BE2C (cell line): ENCODE data around the gene ADPGK.

ENCODE experiments used
- DNase-seq: peaks from one replicate; pipeline ENCODE4 v3.0.0-alpha.2; 2020
- H3K27me3 ChIP-seq: fragments of 250-450 bp; sonication (Bioruptor Pico); 2 replicates; pipeline ENCODE4 v1.5.1; 2020; ENCODE audit warnings: mild to moderate bottlenecking
- H3K36me3 ChIP-seq: fragments of 250-450 bp; sonication (Bioruptor Pico); 2 replicates; pipeline ENCODE4 v1.5.1; 2020; ENCODE audit warnings: mild to moderate bottlenecking
- H3K4me1 ChIP-seq: fragments of 250-450 bp; sonication (Bioruptor Pico); 2 replicates; pipeline ENCODE4 v1.5.1; 2020
- H3K4me3 ChIP-seq: 2 replicates; pipeline ENCODE4 v1.5.1; 2011; ENCODE audit warnings: low read depth, low read length
- H3K9me3 ChIP-seq: fragments of 250-450 bp; sonication (Bioruptor Pico); 2 replicates; pipeline ENCODE4 v1.5.1; 2020
- TF ChIP-seq, protein P1 (sequence below): IDR thresholded peaks from 2 replicates; pipeline ENCODE4 v1.5.1; 2012; ENCODE audit warnings: mild to moderate bottlenecking, low read depth, low read length

Gene ADPGK

DNA sequence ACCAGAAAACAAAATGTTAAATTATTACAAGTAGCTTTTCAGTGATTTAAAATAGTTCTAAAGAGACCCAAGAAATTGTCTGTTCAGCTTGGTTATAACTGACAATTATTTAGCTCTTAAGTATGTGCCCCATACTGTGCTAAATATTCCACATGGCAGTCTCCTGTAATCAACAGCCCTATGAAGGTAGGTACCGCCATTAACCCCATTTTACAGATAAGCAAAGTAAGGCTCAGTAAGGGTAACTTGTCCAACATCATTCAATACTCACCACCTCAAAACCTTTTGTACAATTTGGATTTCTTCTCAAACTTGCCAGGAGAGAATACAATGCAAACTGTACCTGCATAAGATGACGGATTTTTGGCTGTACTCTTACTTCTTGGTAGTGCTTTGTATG lies 33.9 kb downstream of the ADPGK start:
- no peak for DNase-seq
- no peak overlapping the region for H3K4me3 ChIP-seq
- no peaks in the 10 kb centered on the region for H3K27me3 ChIP-seq
- H3K9me3 ChIP-seq: no peaks in the 10 kb centered on the region
- peaks cover 20% of the 10 kb centered on the region for H3K36me3 ChIP-seq
- no peaks in the 10 kb centered on the region for H3K4me1 ChIP-seq
- TF ChIP-seq, protein P1, sequence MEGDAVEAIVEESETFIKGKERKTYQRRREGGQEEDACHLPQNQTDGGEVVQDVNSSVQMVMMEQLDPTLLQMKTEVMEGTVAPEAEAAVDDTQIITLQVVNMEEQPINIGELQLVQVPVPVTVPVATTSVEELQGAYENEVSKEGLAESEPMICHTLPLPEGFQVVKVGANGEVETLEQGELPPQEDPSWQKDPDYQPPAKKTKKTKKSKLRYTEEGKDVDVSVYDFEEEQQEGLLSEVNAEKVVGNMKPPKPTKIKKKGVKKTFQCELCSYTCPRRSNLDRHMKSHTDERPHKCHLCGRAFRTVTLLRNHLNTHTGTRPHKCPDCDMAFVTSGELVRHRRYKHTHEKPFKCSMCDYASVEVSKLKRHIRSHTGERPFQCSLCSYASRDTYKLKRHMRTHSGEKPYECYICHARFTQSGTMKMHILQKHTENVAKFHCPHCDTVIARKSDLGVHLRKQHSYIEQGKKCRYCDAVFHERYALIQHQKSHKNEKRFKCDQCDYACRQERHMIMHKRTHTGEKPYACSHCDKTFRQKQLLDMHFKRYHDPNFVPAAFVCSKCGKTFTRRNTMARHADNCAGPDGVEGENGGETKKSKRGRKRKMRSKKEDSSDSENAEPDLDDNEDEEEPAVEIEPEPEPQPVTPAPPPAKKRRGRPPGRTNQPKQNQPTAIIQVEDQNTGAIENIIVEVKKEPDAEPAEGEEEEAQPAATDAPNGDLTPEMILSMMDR: no peak

DNA sequence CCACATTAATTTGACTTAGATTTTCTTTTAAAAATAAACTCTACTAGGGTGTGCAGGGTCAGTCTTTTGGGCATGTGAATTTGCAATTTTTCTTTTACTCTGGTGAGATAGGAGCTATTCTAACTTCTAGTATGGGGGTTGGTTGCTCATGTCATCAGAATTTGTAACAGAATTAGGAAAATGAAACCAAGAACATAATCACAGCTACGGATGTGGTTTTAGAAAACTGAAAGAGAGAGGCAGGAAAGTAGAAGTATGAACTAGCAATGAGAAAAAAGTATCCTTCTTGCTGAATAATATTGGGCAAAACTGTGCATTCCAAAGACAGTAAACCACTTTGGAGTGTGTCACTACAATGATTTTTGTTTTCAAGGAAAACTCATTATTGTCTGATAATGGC lies 43.3 kb downstream of the ADPGK start:
- DNase-seq: no peak
- peaks cover 3% of the 10 kb centered on the region; the same call in 1 of the 2 replicates for H3K36me3 ChIP-seq

DNA sequence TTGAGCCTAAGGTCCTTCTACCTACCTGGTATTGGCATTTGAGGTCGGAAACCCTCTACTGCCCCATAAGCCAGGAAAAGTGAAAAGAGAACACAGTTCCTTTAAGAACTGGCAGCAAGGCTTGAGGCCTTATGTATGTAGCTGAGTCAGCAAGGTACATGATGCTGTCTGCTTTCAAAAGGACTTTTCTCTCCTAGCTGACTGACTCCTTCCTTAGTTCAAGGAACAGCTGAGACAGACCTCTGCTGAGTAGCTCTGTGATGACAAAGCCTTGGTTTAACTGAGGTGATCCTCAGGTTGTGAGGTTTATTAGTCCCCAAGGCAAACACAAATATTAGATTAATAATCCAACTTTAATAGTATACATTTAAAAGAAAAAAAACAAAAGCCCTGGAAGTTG lies 45.8 kb downstream of the ADPGK start:
- no peak for DNase-seq
- Histone ChIP-seq H3K27me3 (no peaks in the 10 kb centered on the region), H3K4me1 (peaks cover 6% of the 10 kb centered on the region), H3K9me3 (no peaks in the 10 kb centered on the region), H3K4me3 (no peak overlapping the region), H3K36me3 (peaks cover 3% of the 10 kb centered on the region; the same call in 1 of the 2 replicates)
- TF ChIP-seq, protein P1: no peak

More for the DNA sequence above, 43.3 kb downstream of the ADPGK start:
- Histone ChIP-seq H3K9me3 (no peaks in the 10 kb centered on the region), H3K4me1 (no peaks in the 10 kb centered on the region; the same call in 1 of the 2 replicates), H3K27me3 (no peaks in the 10 kb centered on the region), H3K4me3 (no peak overlapping the region)
- TF ChIP-seq, protein P1: no peak

DNA sequence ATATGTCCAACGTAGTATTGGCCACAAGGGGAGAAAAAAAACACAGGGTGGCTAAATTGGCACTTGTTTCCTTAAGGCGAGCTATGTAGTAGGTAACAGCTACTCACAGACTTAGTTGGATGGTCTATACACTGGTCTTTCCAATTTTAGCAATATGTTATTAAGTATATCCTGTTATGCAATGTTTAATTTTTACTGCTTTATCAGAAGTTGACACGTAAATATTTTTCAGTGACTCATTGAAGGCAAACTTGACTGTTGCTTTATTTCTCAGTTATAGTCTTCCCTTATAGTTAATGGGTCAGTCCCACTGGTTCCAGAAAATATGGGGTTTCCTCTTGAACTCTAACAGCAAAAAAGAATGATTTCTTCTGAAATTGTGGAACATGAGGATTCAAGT lies 46.5 kb downstream of the ADPGK start:
- H3K36me3 ChIP-seq: peaks cover 3% of the 10 kb centered on the region; the same call in 1 of the 2 replicates
- no peak for DNase-seq
- H3K9me3 ChIP-seq: no peaks in the 10 kb centered on the region
- no peaks in the 10 kb centered on the region for H3K27me3 ChIP-seq
- H3K4me3 ChIP-seq: no peak overlapping the region
- TF ChIP-seq, protein P1: no peak
- peaks cover 6% of the 10 kb centered on the region for H3K4me1 ChIP-seq

DNA sequence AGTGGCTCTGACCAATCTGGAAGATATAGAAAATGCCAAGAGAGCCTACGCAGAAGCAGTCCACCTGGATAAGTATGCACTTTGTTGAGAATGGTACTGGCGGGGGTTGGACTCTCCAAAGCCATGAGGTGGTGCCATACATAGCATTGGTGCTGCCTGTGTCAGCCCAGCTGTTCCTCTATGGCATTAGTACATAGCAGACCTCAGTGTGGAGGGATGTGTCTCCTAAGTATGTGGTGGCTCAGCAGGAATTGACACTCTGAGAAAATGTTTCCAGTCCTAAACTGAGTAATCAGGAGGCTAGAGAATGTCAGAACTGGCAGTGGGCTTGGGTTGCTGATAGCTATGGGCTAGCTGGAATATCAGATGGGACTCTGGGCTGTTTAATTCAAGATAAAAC lies 48.4 kb downstream of the ADPGK start:
- peaks cover 6% of the 10 kb centered on the region for H3K4me1 ChIP-seq
- no peaks in the 10 kb centered on the region for H3K27me3 ChIP-seq
- no peak overlapping the region for H3K4me3 ChIP-seq
- no peak for DNase-seq
- peaks cover 7% of the 10 kb centered on the region for H3K36me3 ChIP-seq
- no peaks in the 10 kb centered on the region for H3K9me3 ChIP-seq
- TF ChIP-seq, protein P1: no peak

DNA sequence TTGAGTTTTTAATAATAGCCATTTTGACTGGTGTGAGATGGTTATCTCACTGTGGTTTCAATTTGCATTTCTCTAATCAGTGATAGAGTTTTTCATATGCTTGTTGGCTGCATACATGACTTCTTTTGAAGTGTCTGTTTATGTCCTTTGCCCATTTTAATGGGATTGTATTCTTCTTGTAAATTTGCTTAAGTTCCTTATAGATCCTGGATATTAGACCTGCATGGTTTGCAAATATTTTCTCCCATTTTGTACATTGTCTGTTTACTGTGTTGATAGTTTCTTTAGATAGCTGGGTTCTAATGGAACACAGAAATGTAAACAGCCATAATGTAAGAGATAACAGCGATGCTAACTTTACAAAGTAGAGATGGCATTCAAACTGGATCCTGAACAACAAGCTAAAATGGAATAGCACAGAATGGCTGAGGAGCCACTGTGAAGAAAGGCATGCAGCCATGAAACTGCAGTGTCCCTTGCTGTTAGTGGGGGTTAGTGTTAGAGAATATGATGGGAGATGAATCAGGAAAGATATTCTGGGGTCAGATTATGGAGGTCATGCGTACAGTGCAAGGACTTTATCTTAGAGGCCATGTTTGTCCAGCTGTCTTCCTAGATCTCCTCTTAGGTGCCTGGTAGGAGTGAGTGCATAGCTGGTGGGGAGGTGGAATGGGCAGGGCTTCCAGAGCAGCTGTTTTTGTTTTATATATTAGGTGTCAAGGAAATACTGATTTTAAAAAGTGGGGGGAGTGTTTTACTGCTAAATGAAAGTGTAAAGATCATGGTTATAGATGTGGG lies 49.4 kb downstream of the ADPGK start:
- H3K36me3 ChIP-seq: peaks cover 7% of the 10 kb centered on the region
- TF ChIP-seq, protein P1: no peak

More for the DNA sequence above, 49.4 kb downstream of the ADPGK start:
- Histone ChIP-seq H3K4me3 (no peak overlapping the region), H3K27me3 (no peaks in the 10 kb centered on the region), H3K9me3 (no peaks in the 10 kb centered on the region), H3K4me1 (peaks cover 6% of the 10 kb centered on the region)
- no peak for DNase-seq
